Gastrocnemius medialis (tissue), 4 donors: Measurements from ENCODE around the gene OBSCN. TPM values are rescaled to one million over a fixed set of nuclear protein-coding genes. Genes with fewer than 3 reads are reported as not detected.
A peak's percentile ranks its signal among the peaks of the same experiment; 100 is the strongest.
"Not testable (repeated sequence)": the region's sequence is repeated elsewhere in the genome, so short reads cannot be mapped to it uniquely, and the experiment has no call there.

Source experiments
- ATAC-seq, 2 donors: fragments of 150-250 bp; one replicate each; pipeline ENCODE4 v1.9.1; 2016
- DNase-seq, 2 donors: peaks; one replicate each; pipeline ENCODE4 v3.0.0-alpha.2; 2019
- H3K27ac ChIP-seq, 4 donors: fragments of 200-600 bp; sonication (generic); 1 replicate in 1 of 4; 2 replicates in 3 of 4; pipeline ENCODE4 v1.5.1; 2016 to 2018; ENCODE audit warnings: mild to moderate bottlenecking in 2 of 4, moderate library complexity in 1 of 4
- H3K27me3 ChIP-seq, 3 donors: fragments of 200-600 bp; sonication (generic) in 2 of 3; 1 replicate in 1 of 3; 2 replicates in 2 of 3; pipeline versions ENCODE4 v1.5.1 to v1.6.0; 2016 to 2019; ENCODE audit warnings: mild to moderate bottlenecking in 1 of 3, moderate library complexity in 1 of 3
- H3K36me3 ChIP-seq, 2 donors: fragments of 200-600 bp; sonication (generic) in 1 of 2; one replicate each; pipeline ENCODE4 v1.5.1; 2017 to 2018
- H3K4me1 ChIP-seq, 2 donors: fragments of 200-600 bp; sonication (generic) in 1 of 2; one replicate each; pipeline ENCODE4 v1.5.1; 2016 to 2017; ENCODE audit warnings: mild to moderate bottlenecking in 2 of 2
- H3K4me3 ChIP-seq, 4 donors: fragments of 200-600 bp; sonication (generic) in 3 of 4; 1 replicate in 1 of 4; 2 replicates in 3 of 4; pipeline ENCODE4 v1.5.1; 2016 to 2019; ENCODE audit warnings: mild to moderate bottlenecking in 2 of 4
- H3K9me3 ChIP-seq, 3 donors: fragments of 200-600 bp; sonication (generic) in 2 of 3; 1 replicate in 1 of 3; 2 replicates in 2 of 3; pipeline ENCODE4 v1.5.1; 2016 to 2019
- CTCF ChIP-seq, 5 experiments: fragments of 450-650 bp in 3 of 5; fragments of 200-600 bp in 2 of 5; sonication (generic) in 2 of 5; IDR thresholded peaks in 4 of 5; conservative IDR thresholded peaks in 1 of 5; 1 replicate in 4 of 5; 2 replicates in 1 of 5; pipeline ENCODE4 v1.5.1; 2016 to 2019; ENCODE audit warnings: antibody characterized with exemption in 5 of 5, mild to moderate bottlenecking in 3 of 5, moderate library complexity in 3 of 5
- POLR2A ChIP-seq, 2 donors: fragments of 450-650 bp; IDR thresholded peaks; one replicate each; pipeline ENCODE4 v1.6.1; 2017; ENCODE audit warnings: antibody characterized with exemption in 2 of 2, mild to moderate bottlenecking in 2 of 2, moderate library complexity in 2 of 2
- in situ Hi-C, 4 donors: fragments of 200-750 bp; cut with MboI; loops; one replicate each; pipeline versions ENCODE4 v1.15.0 to v1.8.0; 2017; ENCODE audit warnings: low sequenced_read_pairs in 4 of 4
- intact Hi-C: fragments of 100-400 bp; cut with DNase I; formaldehyde crosslinking; loops from one replicate; pipeline ENCODE4 v1.15.1; 2023; ENCODE audit warnings: low total_unique reads
- total RNA-seq, 4 donors: library from RNA; depleted of rRNA; stranded (reverse); fragments of >200 nt; gene quantifications; one replicate each; pipeline versions ENCODE4 v1.1.0 to v1.2.3, GENCODE V29; 2016

OBSCN gene
- total RNA-seq, 4 donors from 2014 or later, result 798 to 1,571 (median 1,162) TPM

- no peak for ATAC-seq
- Histone ChIP-seq H3K4me1 (peaks cover 87 to 93% of the 10 kb centered on the region in 2 donors), H3K9me3 (no peaks in the 10 kb centered on the region), H3K36me3 (peaks cover 0 to 62% of the 10 kb centered on the region in 2 donors), H3K27ac (peak overlapping the region; percentile 97 to 100 (median 100)), H3K27me3 (no peaks in the 10 kb centered on the region), H3K4me3 (no peak overlapping the region)
- in situ Hi-C loops (no loop called here), intact Hi-C loops (loop anchor here (5.0 kb wide), 1 partner anchor 56 kb away; no protein-coding TSS in a partner anchor)
- no peak for TF ChIP-seq POLR2A (IDR thresholded peaks at IDR 0.05)
- TF ChIP-seq CTCF (IDR thresholded peaks at IDR 0.05 in 4 of 5, conservative IDR thresholded peaks at IDR 0.05 in 1 of 5), result no peak
- peak in 1 of 2 donors; percentile 25 for DNase-seq
These were observed 18.5 kb downstream of the OBSCN start for GRCh38 chr1:228226141-228226874.

- H3K36me3 ChIP-seq, result peaks cover 0 to 62% of the 10 kb centered on the region in 2 donors
- TF ChIP-seq CTCF (IDR thresholded peaks at IDR 0.05 in 4 of 5, conservative IDR thresholded peaks at IDR 0.05 in 1 of 5), result peak; percentile 14 to 52 (median 42)
- no peak for TF ChIP-seq POLR2A (IDR thresholded peaks at IDR 0.05)
- peaks cover 87 to 93% of the 10 kb centered on the region in 2 donors for H3K4me1 ChIP-seq
- H3K9me3 ChIP-seq, result no peaks in the 10 kb centered on the region
- in situ Hi-C loops (no loop called here), intact Hi-C loops (loop anchor here (5.0 kb wide), 1 partner anchor 55 kb away; no protein-coding TSS in a partner anchor)
- DNase-seq, result peak in 1 of 2 donors; percentile 80
- peak overlapping the region; percentile 97 to 100 (median 100) for H3K27ac ChIP-seq
- ATAC-seq, result peak; percentile 8 to 60
- peak overlapping the region in 1 of 4 donors; percentile 26 for H3K4me3 ChIP-seq
- no peaks in the 10 kb centered on the region for H3K27me3 ChIP-seq
These were observed 19.3 kb downstream of the OBSCN start for GRCh38 chr1:228226956-228227791.

DNA sequence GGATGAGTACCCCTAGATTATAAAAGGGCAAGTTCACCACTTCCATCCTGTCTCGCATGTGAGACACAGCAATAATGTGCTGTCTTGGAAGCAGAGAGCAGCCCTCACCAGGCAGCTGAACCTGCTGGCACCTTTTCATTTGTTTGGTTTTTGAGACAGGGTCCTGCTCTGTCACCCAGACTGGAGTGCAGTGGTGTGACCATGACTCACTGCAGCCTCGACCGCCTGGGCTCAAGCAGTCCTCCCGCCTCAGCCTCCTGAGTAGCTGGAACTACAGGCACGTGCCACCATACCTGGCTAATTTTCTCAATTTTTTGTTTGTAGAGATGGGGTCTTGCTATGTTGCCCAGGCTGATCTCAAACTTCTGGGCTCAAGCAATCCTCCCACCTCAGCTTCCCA is 20.3 kb downstream of the OBSCN start:
- Histone ChIP-seq H3K4me1 (peaks cover 86 to 93% of the 10 kb centered on the region in 2 donors), H3K27ac (peak overlapping the region; percentile 97 to 100 (median 100))

GRCh38 chr1:228228601-228229074 is 20.8 kb downstream of the OBSCN start:
- intact Hi-C loops, result loop anchor here (5.0 kb wide), 1 partner anchor 54 kb away; no protein-coding TSS in a partner anchor
- ATAC-seq, result peak; percentile 33 to 67
- H3K27me3 ChIP-seq, result no peaks in the 10 kb centered on the region
- H3K36me3 ChIP-seq, result peaks cover 0 to 57% of the 10 kb centered on the region in 2 donors
- TF ChIP-seq POLR2A (IDR thresholded peaks at IDR 0.05) (no peak), CTCF (IDR thresholded peaks at IDR 0.05 in 4 of 5, conservative IDR thresholded peaks at IDR 0.05 in 1 of 5) (no peak)
- in situ Hi-C loops, result no loop called here
- H3K9me3 ChIP-seq, result no peaks in the 10 kb centered on the region
- peak in 1 of 2 donors; percentile 47 for DNase-seq
- H3K4me1 ChIP-seq, result peaks cover 86 to 93% of the 10 kb centered on the region in 2 donors
- H3K27ac ChIP-seq, result peak overlapping the region; percentile 97 to 100 (median 100)
- peak overlapping the region in 1 of 4 donors; percentile 26 for H3K4me3 ChIP-seq

More for the DNA sequence above, 20.3 kb downstream of the OBSCN start:
- H3K4me3 ChIP-seq, result peak overlapping the region in 1 of 4 donors; percentile 26
- H3K36me3 ChIP-seq, result peaks cover 0 to 57% of the 10 kb centered on the region in 2 donors
- in situ Hi-C loops, H3K9me3 ChIP-seq, H3K27me3 ChIP-seq: not testable (repeated sequence)
- ATAC-seq, result peak; percentile 4 to 11
- intact Hi-C loops, result loop anchor here (5.0 kb wide), 1 partner anchor 54 kb away; no protein-coding TSS in a partner anchor
- peak in 1 of 2 donors; percentile 61 for DNase-seq
